NOMO-1 treated with DMSO at 0.1 percent for 48 hours (cell line): ENCODE measurements around the gene TENM4.
A peak's percentile ranks its signal among the peaks of the same experiment; 100 is the strongest.
"Not testable (repeated sequence)": the region's sequence is repeated elsewhere in the genome, so short reads cannot be mapped to it uniquely, and the experiment has no call there.

Source experiments
- DNase-seq: peaks from one replicate; lab custom pipeline; 2025; ENCODE audit not compliant: unreplicated experiment; lab: John Stamatoyannopoulos, UW

Gene TENM4

GRCh38 chr11:78653294-78653909 lies 787.4 kb downstream of the TENM4 start:
- DNase-seq, result no peak

DNA sequence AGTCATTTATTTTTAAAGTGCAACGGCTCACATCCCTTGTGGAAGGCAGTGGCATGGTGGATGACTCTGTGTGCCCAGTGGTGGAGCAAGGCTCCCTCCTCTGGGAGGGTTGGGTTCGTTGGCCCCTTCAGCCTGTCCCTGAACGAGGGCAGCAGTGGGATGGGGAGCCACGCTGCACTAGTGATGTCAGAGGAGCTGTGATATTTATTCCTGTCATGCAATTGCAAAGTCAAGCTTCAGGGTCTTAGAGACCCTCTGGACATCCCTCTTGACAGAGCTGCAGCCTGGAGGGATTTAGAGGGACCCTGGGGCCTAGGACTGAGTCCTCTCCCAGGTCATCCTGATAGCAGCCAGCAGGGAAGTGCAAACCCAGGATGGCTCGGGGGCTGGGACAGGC lies 788.0 kb downstream of the TENM4 start:
- DNase-seq, result no peak

GRCh38 chr11:78651923-78652842 lies 788.6 kb downstream of the TENM4 start:
- no peak for DNase-seq

DNA sequence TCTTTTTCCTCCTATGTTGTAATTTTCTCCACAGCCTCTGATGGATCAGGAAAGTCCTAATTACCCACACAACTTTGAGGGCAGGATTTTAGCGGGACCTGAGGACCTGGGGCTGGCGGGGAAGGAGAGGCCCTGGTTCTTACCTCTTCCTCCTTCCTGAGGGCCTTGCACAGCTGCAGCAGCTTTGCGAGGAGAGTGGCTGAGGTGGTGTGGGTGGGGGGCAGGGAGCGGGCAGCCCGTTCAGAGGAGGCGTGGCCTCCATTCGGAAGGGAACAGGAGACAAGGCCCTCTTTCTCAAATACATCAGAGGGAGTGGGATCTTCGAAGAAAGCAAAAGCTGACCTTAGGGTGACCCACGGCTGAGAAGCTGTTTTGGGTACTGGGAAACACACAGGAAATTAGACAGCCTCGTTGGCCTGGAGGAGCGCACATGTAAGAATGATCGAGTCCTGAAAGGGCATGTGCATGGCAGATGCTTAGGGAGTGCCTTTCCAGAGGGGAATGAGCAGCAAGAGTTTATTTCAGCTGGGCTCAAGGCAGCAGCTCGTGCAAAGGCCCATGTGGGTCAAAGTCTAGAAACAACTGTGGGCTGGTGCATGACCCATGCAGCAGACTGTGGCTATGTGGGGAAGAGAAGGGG lies 789.6 kb downstream of the TENM4 start:
- no peak for DNase-seq

- DNase-seq, result no peak
These were observed 791.2 kb downstream of the TENM4 start for GRCh38 chr11:78649361-78650215.

DNA sequence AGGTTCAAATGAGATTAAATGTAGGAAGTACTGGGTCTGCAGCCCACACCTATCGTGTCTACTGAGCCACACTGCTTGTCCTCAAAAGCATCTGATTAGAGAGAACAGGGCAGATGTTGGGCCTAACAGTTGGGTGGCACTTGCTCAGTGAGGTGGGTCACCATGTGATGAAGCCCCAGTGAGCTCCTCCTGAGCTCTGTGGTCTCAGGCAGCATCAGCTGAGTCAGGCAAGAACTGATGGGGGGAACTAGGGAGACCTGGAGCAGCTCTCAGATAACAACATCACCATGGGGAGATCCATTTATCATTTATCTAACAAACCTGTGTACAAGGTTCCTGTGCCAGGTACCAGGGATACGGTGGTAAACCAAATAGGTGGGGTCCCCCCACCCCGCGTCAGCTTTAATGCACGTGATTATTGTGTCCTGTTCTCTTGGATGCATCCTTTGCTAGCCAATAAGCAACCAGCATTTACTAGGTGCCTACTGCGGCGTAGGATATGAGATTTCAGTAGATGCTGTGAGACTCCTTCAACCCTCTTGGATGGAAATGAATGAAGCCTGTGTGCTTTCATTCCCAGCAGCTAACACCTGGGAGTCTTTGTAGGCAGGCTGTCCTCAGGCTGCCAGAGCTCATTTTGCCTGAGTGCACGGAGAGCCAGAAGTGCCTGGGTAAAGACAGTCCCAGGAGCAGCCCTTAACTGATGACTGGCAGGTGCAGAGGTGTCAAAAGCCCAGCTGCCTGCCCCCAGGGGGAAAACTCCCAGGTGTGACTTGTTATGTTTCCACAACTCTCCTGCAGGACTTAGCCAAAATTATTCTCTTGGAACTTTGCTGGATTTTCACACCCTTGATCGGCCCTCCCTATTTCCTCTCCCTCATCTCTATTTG lies 792.6 kb downstream of the TENM4 start:
- DNase-seq, result no peak

- no peak for DNase-seq
These were observed 793.4 kb downstream of the TENM4 start for GRCh38 chr11:78647266-78647915.

GRCh38 chr11:78646564-78647185 lies 794.2 kb downstream of the TENM4 start:
- DNase-seq, result peak; percentile 32

GRCh38 chr11:78645226-78646202 lies 795.3 kb downstream of the TENM4 start:
- DNase-seq, result peak; percentile 48

DNA sequence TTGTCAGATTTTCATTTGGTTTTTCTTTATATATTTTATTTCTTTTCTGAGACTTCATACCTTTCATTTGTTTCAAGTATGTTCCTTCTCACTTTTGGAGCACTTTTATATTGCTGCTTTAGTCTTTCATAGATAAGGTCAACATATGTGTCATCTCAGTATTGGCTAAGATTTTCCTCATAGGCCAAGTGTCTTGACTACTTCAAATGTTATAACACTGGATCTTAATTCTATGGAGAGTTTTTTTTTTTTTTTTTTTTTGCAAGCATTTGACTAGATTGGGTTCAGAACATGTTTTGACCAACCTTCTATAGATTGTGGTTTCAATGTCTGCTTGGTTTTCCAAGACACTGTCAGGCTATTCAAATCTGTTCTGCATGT lies 797.2 kb downstream of the TENM4 start:
- no peak for DNase-seq

DNA sequence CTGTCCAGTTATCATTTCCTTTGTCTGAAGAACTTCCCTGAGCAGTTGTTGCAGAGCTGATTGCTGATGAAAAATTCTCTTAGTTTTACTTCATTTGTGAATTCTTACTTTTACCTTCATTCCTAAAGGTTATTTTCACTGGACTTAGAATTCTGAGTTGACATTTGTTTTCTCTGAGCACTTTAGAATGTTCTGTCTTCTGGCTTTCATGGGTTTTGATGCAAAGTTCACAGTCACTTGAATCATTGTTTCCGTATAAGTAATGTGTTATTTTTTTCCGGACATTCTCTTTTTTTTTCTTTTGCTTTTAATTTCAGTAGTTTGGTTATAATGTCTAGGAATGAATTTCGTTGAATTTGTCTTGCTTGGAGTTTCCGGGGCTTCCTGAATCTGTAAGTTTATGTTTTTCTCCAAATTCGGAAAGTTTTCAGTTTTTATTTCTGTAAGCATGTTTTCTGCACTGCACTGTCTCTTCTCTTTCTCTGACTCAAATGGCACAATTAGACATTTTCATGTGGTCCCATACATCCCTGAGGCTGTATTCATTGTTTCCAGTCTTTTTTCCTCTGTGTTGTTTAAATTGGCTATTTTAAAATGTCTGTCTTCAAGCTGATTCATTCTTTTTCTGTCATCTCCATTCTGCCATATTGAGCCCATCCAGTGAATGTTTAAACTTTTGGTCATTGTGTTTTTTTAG lies 797.7 kb downstream of the TENM4 start:
- no peak for DNase-seq

DNA sequence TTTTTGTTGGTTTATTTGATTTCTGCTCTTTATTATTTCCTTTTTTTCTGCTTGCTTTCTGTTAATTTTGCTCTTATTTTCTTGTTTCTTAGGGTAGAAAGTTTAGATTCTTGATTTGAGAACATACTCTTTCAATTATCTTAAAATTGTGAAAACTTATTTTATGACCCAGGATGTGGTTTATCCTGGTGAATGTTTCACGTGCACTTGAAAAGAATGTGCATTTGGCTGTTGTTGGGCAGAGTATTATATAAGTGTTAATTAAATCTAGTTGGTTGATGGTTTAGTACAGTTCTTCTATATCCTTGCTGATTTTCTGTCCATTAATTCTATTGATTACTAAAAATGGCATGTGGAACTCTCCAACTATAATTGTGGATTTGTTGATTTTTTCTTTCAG lies 799.3 kb downstream of the TENM4 start:
- no peak for DNase-seq

DNA sequence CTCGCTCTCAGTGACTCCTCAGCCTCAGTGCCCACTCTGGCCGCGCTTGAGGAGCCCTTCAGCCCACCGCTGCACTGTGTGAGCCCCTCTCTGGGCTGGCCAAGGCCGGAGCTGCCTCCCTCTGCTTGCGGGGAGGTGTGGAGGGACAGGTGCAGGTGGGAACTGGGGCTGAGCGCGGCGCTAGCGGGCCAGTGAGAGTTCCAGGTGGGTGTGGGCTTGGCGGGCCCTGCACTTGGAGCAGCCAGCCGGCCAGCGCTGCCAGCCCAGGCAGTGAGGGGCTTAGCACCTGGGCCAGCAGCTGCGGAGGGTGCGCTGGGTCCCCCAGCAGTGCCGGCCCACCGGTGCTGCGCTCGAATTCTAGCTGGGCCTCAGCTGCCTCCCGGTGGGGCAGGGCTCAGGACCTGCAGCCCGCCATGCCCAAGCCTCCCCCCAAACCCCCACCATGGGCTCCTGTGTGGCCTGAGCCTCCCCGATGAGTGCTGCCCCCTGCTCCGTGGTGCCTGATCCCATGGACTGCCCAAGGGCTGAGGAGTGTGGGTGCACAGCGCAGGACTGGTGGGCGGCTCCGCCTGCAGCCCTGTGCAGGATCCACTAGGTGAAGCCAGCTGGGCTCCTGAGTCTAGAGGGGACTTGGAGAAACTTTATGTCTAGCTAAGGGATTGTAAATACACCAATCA lies 802.0 kb downstream of the TENM4 start:
- no peak for DNase-seq

DNA sequence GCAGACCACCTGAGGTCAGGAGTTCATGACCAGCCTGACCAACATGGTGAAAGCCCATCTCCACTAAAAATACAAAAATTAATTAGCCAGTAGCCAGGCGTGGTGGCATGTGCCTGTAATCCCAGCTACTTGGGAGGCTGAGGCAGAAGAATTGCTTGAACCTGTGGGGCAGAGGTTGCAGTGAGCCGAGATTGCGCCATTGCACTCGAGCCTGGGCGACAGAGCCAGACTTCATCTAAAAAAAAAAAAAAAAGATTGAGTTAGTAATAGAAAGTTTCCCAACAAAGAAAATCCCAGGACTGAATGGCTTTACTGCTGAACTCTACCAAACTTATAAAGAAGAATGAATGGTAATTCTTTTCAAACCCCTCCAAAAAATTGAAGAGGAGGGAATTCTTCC lies 803.3 kb downstream of the TENM4 start:
- not testable (repeated sequence) for DNase-seq

- no peak for DNase-seq
These were observed 804.9 kb downstream of the TENM4 start for GRCh38 chr11:78635814-78636506.
